ENCODE measurements around the gene GSTT2.

Gene GSTT2

DNA sequence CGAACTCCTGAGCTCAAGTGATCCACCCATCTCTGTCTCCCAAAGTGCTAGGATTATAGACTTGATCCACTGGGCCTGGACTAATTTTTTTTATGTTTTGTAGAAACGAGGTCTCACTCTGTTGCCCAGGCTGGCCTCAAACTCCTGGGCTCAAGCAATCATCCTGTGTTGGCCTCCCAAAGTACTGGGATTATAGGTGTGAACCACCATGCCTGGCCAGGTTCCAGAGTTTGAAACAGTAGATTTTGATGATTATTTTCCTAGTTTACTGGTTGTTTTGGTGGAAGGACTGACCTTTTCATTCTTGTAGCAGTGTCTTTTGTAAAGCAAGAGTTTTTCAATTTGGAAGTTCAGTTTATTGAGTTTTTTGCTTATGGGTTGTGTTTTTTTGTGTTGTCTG, 46.1 kb downstream of the GSTT2 start:
- Histone ChIP-seq H3K4me1 (ENCODE audit: control insufficient read depth, insufficient read depth, low read length, poor library complexity, severe bottlenecking) (peaks cover 4% of the 10 kb centered on the region), H3K36me3 (ENCODE audit: control insufficient read depth, insufficient read depth, low read length) (peaks cover 2% of the 10 kb centered on the region), H3K27me3 (replicated peaks; ENCODE audit: control insufficient read depth, insufficient read depth, low read length, poor library complexity, severe bottlenecking) (no peaks in the 10 kb centered on the region), H3K27ac (ENCODE audit: insufficient read depth, low read length, poor library complexity, severe bottlenecking) (no peak overlapping the region), H3K9me3 (ENCODE audit: control insufficient read depth, low read length) (no peaks in the 10 kb centered on the region), H3K4me3 (ENCODE audit: insufficient read depth, low read depth, low read length, poor library complexity, severe bottlenecking) (no peak overlapping the region)
- DNase-seq = no peak

DNA sequence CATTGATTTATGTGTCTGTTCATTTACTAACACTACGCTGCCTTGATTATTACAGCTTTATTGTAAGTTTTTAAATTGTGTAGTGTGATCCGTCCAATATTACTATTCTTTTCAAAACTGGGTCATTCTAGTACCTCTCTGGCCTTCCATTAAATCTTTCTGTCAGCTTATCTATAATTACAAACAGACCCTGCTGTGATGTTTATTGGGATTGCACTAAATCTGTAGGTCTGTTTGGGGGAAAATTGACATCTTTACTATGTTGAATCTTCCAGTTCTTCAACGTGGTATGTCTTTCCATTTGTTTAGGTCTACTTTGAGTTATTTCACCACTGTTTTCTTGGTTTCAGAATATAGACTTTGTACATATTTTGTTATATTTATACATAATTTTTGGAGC, 46.8 kb downstream of the GSTT2 start:
- H3K27me3 ChIP-seq (replicated peaks; ENCODE audit: control insufficient read depth, insufficient read depth, low read length, poor library complexity, severe bottlenecking) = no peaks in the 10 kb centered on the region
- peaks cover 6% of the 10 kb centered on the region for H3K36me3 ChIP-seq (ENCODE audit: control insufficient read depth, insufficient read depth, low read length)
- H3K4me3 ChIP-seq (ENCODE audit: insufficient read depth, low read depth, low read length, poor library complexity, severe bottlenecking) = no peak overlapping the region
- no peak for DNase-seq
- H3K27ac ChIP-seq (ENCODE audit: insufficient read depth, low read length, poor library complexity, severe bottlenecking) = no peak overlapping the region
- H3K9me3 ChIP-seq (ENCODE audit: control insufficient read depth, low read length) = no peaks in the 10 kb centered on the region
- H3K4me1 ChIP-seq (ENCODE audit: control insufficient read depth, insufficient read depth, low read length, poor library complexity, severe bottlenecking) = peaks cover 4% of the 10 kb centered on the region

DNA sequence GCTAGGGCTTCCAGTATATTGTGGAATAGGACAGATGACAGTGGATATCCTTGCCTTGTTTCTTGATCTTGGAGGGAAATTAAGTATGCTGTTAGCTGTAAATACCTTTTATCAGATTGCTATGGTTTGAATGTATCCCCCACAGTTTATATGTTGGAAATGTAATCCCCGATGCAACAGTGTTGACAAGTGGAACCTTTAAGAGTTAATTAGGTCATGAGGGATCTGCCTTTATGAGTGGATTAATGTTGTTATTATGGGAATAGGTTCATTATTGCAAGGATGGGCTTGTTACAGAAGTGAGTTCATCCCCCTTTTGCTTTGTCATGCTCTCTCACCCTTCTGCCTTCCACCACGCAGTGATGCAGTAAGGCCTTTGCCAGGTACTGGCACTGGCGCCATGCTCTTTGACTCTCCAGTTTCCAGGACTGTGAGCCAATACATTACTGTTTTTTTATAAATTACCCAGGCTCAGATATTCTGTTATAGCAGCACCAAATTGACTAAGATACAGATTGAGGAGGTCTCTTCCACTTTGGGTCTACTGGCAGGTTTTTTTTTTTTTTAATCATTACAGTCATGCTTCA, 47.5 kb downstream of the GSTT2 start:
- no peak for DNase-seq

DNA sequence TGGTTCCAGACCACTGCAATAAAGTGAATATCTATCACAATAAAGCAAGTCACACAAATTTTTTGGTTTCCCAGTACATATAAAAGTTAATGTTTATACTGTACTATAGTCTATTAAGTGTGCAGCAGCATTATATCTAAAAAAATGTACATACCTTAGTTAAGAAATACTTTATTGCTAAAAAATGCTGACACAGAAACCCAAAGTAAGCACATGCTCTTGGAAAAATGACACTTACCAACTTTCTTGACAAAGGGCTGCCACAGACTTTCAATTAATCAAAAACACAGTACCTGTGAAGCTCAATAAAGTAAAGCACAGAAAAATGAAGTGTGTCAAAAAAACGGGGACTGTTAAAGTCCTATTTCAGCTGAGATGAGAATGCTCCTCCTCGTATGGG, 48.1 kb downstream of the GSTT2 start:
- no peaks in the 10 kb centered on the region for H3K9me3 ChIP-seq (ENCODE audit: control insufficient read depth, low read length)
- no peak overlapping the region for H3K27ac ChIP-seq (ENCODE audit: insufficient read depth, low read length, poor library complexity, severe bottlenecking)
- no peaks in the 10 kb centered on the region for H3K27me3 ChIP-seq (replicated peaks; ENCODE audit: control insufficient read depth, insufficient read depth, low read length, poor library complexity, severe bottlenecking)
- DNase-seq = no peak
- H3K4me3 ChIP-seq (ENCODE audit: insufficient read depth, low read depth, low read length, poor library complexity, severe bottlenecking) = no peak overlapping the region
- peaks cover 6% of the 10 kb centered on the region for H3K36me3 ChIP-seq (ENCODE audit: control insufficient read depth, insufficient read depth, low read length)
- H3K4me1 ChIP-seq (ENCODE audit: control insufficient read depth, insufficient read depth, low read length, poor library complexity, severe bottlenecking) = peaks cover 4% of the 10 kb centered on the region

More for the DNA sequence above, 47.5 kb downstream of the GSTT2 start:
- no peaks in the 10 kb centered on the region for H3K9me3 ChIP-seq (ENCODE audit: control insufficient read depth, low read length)
- H3K4me3 ChIP-seq (ENCODE audit: insufficient read depth, low read depth, low read length, poor library complexity, severe bottlenecking) = no peak overlapping the region
- no peaks in the 10 kb centered on the region for H3K27me3 ChIP-seq (replicated peaks; ENCODE audit: control insufficient read depth, insufficient read depth, low read length, poor library complexity, severe bottlenecking)
- peaks cover 6% of the 10 kb centered on the region for H3K36me3 ChIP-seq (ENCODE audit: control insufficient read depth, insufficient read depth, low read length)
- peaks cover 4% of the 10 kb centered on the region for H3K4me1 ChIP-seq (ENCODE audit: control insufficient read depth, insufficient read depth, low read length, poor library complexity, severe bottlenecking)
- H3K27ac ChIP-seq (ENCODE audit: insufficient read depth, low read length, poor library complexity, severe bottlenecking) = no peak overlapping the region

DNA sequence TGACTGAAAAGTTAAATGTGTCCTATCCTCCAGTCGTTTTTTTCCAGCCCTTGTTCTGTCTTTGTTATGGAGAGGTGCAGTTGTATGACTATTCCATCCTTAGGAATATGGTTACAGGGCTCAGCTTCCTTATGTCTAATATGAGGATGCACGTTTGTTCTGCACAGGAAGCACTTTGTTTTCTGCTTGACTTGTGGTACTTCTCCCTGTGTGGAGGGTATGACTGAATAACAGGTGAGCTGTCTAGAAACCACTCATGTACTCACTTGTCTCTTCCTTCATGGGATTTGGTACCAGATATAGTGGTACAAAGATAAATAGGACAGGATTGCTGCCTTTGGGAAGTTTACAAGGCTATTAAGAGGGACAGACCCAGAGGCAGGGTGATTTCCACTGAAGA, 48.6 kb downstream of the GSTT2 start:
- DNase-seq = no peak
- Histone ChIP-seq H3K27me3 (replicated peaks; ENCODE audit: control insufficient read depth, insufficient read depth, low read length, poor library complexity, severe bottlenecking) (no peaks in the 10 kb centered on the region), H3K9me3 (ENCODE audit: control insufficient read depth, low read length) (no peaks in the 10 kb centered on the region)

DNA sequence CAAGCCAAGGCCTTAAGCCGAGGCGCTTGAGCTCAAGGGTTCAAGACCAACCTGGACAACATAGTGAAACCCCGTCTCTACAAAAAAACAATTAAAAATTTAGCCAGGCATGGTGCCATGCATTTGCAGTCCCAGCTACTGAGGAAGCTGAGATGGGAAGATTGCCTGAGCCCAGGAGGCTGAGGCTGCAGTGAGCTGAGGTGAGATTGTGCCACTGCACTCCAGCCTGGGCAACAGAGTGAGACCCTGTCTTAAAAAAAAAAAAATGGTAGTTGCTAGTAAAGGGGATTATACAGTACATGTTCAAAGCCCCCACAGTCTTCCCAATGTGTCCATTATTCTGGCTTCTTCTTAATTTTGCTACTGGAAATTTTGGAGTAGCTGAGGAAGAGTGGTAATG, 49.4 kb downstream of the GSTT2 start:
- no peaks in the 10 kb centered on the region for H3K27me3 ChIP-seq (replicated peaks; ENCODE audit: control insufficient read depth, insufficient read depth, low read length, poor library complexity, severe bottlenecking)
- H3K9me3 ChIP-seq (ENCODE audit: control insufficient read depth, low read length) = no peaks in the 10 kb centered on the region
- DNase-seq = no peak
- no peaks in the 10 kb centered on the region for H3K4me1 ChIP-seq (ENCODE audit: control insufficient read depth, insufficient read depth, low read length, poor library complexity, severe bottlenecking)
- peaks cover 6% of the 10 kb centered on the region for H3K36me3 ChIP-seq (ENCODE audit: control insufficient read depth, insufficient read depth, low read length)
- no peak overlapping the region for H3K4me3 ChIP-seq (ENCODE audit: insufficient read depth, low read depth, low read length, poor library complexity, severe bottlenecking)
- no peak overlapping the region for H3K27ac ChIP-seq (ENCODE audit: insufficient read depth, low read length, poor library complexity, severe bottlenecking)

More for the DNA sequence above, 48.6 kb downstream of the GSTT2 start:
- H3K36me3 ChIP-seq (ENCODE audit: control insufficient read depth, insufficient read depth, low read length) = peaks cover 6% of the 10 kb centered on the region
- no peaks in the 10 kb centered on the region for H3K4me1 ChIP-seq (ENCODE audit: control insufficient read depth, insufficient read depth, low read length, poor library complexity, severe bottlenecking)
- no peak overlapping the region for H3K4me3 ChIP-seq (ENCODE audit: insufficient read depth, low read depth, low read length, poor library complexity, severe bottlenecking)
- no peak overlapping the region for H3K27ac ChIP-seq (ENCODE audit: insufficient read depth, low read length, poor library complexity, severe bottlenecking)

DNA sequence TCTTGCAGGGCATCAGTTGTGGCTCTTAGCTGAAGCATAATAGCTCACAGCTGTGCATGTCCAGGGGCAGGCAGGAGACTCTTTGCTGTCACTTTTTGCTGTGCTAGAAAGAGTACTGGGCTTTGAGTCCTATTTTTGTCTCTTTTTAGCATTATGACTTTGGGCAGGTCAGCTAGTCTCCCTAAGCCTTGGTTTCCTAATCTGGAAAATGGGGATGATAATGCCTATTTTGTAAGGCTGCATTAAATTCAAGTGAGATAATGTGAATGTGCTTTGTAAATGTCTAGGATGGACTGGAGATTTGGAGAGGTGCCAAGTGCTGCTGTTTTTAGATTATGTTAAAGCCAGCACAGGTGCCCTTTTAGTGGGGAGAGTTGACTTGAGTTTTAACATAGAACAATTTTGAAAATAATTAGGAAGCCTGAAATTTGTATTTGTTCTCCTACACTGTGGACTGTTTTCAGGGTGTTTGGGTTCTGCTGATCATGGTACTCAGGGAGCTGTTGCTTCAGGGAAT, 50.3 kb downstream of the GSTT2 start:
- no peaks in the 10 kb centered on the region for H3K9me3 ChIP-seq (ENCODE audit: control insufficient read depth, low read length)
- H3K27ac ChIP-seq (ENCODE audit: insufficient read depth, low read length, poor library complexity, severe bottlenecking) = no peak overlapping the region
- no peaks in the 10 kb centered on the region for H3K27me3 ChIP-seq (replicated peaks; ENCODE audit: control insufficient read depth, insufficient read depth, low read length, poor library complexity, severe bottlenecking)
- H3K4me3 ChIP-seq (ENCODE audit: insufficient read depth, low read depth, low read length, poor library complexity, severe bottlenecking) = no peak overlapping the region
- no peaks in the 10 kb centered on the region for H3K4me1 ChIP-seq (ENCODE audit: control insufficient read depth, insufficient read depth, low read length, poor library complexity, severe bottlenecking)
- no peak for DNase-seq
- peaks cover 6% of the 10 kb centered on the region for H3K36me3 ChIP-seq (ENCODE audit: control insufficient read depth, insufficient read depth, low read length)

All from effector memory CD4-positive, alpha-beta T cell (primary cell).